Right lobe of liver (tissue), 6 donors: ENCODE results near the gene TRIO. TPM values are rescaled to one million over a fixed set of nuclear protein-coding genes. Genes with fewer than 3 reads are reported as not detected.
"Not testable (repeated sequence)": the region's sequence is repeated elsewhere in the genome, so short reads cannot be mapped to it uniquely, and the experiment has no call there.

Source experiments
- ATAC-seq, 4 donors: fragments of 200-7000 bp; cut with Tn5 transposase; one replicate each; pipeline ENCODE4 v1.9.1; 2020; ENCODE audit warnings: mild to moderate bottlenecking in 4 of 4, moderate library complexity in 4 of 4
- DNase-seq, 3 donors: peaks; one replicate each; pipeline ENCODE4 v3.0.0-alpha.2; 2020
- H3K27ac ChIP-seq, 3 donors: fragments of 200-600 bp; one replicate each; pipeline ENCODE4 v1.8.0; 2022
- H3K27me3 ChIP-seq, 2 donors: fragments of 200-600 bp; one replicate each; pipeline ENCODE4 v1.8.0; 2022
- H3K36me3 ChIP-seq, 4 donors: fragments of 200-600 bp; sonication (generic) in 1 of 4; one replicate each; pipeline versions ENCODE4 v1.5.1 to v1.8.0; 2017 to 2022; ENCODE audit warnings: control low read depth in 1 of 4
- H3K4me1 ChIP-seq, 4 donors: fragments of 200-600 bp; sonication (generic) in 1 of 4; one replicate each; pipeline versions ENCODE4 v1.5.1 to v1.8.0; 2017 to 2022; ENCODE audit warnings: control low read depth in 1 of 4
- H3K4me3 ChIP-seq, 3 donors: fragments of 200-600 bp; one replicate each; pipeline ENCODE4 v1.8.0; 2022
- H3K9me3 ChIP-seq, 4 donors: fragments of 200-600 bp; sonication (generic) in 1 of 4; one replicate each; pipeline versions ENCODE4 v1.5.1 to v1.8.0; 2017 to 2022; ENCODE audit warnings: control low read depth in 1 of 4
- POLR2A ChIP-seq: fragments of 450-650 bp; IDR thresholded peaks from one replicate; pipeline ENCODE4 v1.6.1; 2017; ENCODE audit warnings: antibody characterized with exemption, mild to moderate bottlenecking
- WGBS: methylation state at CpG from one replicate; pipeline ENCODE4 v1.1.6; 2018; ENCODE audit warnings: low coverage, low lambda C conversion rate; ENCODE audit not compliant: insufficient coverage; ENCODE audit errors: missing lambda C conversion rate; 5-methylcytosine and 5-hydroxymethylcytosine counted together
- intact Hi-C, 2 donors: fragments of 100-400 bp; cut with DNase I; formaldehyde crosslinking; loops; one replicate each; pipeline versions ENCODE4 v1.11.2 to v1.14.1; 2022
- total RNA-seq, 6 experiments: library from RNA; depleted of rRNA in 2 of 6; stranded (reverse); fragments of >200 nt in 2 of 6; fragmentation: NEBNext Ultra II Directional in 3 of 6; extraction: Animal tissue kit (Norgen Biotek cat#: 25700) in 3 of 6; gene quantifications; one replicate each; pipeline versions ENCODE4 v1.1.0 to v1.2.4, GENCODE V29; 2016 to 2023
- TF ChIP-seq, protein P1 (sequence below), 4 donors: fragments of 200-600 bp in 3 of 4; fragments of 450-650 bp in 1 of 4; IDR thresholded peaks; one replicate each; pipeline versions ENCODE4 v1.5.1 to v1.8.0; 2016 to 2022; ENCODE audit warnings: antibody characterized with exemption in 4 of 4, mild to moderate bottlenecking in 2 of 4
- donor health status: DM: no; HTN: yes; CAD: no.
- donor health status: DM: no; HTN: no; CAD: no.
- donor health status: DM: no; HTN: no; CAD: no.
- donor health status: DM: no; HTN: yes; CAD: no.
- donor health status: DM: no; HTN: yes; CAD: no.

Gene TRIO
- total RNA-seq, 6 experiments from 2014 or later: 34.7 to 63.5 (median 50.2) TPM

DNA sequence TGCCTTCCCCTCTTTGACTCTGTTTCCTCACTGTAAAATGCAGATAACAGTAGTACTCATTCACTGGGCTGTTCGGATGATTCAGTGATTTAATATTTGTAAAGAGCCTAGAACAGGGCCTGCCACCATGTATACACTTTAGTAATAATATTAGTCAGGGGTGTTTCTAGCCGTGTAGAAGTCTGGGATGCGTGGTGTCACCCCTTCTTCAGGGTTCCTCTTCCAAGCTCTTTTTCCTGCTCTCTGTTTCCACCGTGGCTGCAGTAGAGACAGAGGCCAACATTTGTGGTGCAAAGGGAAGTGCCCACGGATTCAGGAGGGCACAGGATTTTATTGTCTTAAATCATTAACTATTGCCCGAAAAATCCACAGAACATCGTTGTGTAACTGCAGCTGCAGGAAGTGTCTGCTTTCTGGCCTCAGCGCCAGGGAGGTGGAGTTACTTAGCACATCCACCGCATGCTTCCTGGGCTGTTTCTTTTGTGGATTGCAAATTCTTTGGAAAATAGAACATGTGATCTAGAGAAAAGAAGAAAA lies 61.7 kb downstream of the TRIO start:
- intact Hi-C loops: no loop called here
- H3K4me1 ChIP-seq: peaks cover 0 to 52% (median 18%) of the 10 kb centered on the region in 4 donors

DNA sequence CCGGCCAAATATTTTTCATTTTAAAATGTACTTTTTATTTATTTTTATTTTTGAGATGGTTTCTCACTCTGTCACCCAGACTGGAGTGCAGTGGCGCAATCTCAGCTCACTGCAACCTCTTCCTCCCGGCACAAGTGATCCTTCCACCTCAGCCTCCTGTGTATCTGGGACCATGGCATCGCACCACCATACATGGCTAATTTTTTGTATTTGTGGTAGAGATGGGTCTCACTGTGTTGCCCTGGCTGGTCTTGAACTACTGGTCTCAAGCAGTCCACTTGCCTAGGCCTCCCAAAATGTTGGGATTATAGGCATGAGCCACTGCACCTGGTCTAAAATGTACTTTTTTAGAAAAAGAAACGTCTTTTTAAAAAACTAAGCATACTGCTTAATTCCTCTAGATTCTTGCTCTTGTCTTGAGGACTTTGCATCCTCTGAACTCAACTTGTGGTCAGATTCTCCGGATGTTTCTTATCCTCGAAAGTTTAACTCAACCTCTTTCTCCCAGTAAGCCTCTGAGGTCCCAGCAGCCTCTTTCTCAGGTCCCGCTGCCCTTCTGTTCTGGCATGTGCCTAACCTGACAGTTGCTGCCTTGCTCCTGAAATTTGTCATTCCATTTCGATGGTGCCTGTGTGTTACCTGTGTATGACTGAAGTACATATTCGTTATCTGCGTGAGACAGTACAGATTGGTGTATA lies 63.0 kb downstream of the TRIO start:
- intact Hi-C loops: no loop called here
- WGBS: 72% methylated on average over 10 of the region's 11 CpGs
- Histone ChIP-seq H3K4me1 (peaks cover 0 to 53% (median 18%) of the 10 kb centered on the region in 4 donors), H3K27me3 (no peaks in the 10 kb centered on the region), H3K9me3 (no peaks in the 10 kb centered on the region), H3K4me3 (no peak overlapping the region), H3K36me3 (no peaks in the 10 kb centered on the region), H3K27ac (peak overlapping the region in 2 of 3 donors; percentile 82 to 87)
- ATAC-seq: no peak
- TF ChIP-seq POLR2A: no peak
- TF ChIP-seq, protein P1, sequence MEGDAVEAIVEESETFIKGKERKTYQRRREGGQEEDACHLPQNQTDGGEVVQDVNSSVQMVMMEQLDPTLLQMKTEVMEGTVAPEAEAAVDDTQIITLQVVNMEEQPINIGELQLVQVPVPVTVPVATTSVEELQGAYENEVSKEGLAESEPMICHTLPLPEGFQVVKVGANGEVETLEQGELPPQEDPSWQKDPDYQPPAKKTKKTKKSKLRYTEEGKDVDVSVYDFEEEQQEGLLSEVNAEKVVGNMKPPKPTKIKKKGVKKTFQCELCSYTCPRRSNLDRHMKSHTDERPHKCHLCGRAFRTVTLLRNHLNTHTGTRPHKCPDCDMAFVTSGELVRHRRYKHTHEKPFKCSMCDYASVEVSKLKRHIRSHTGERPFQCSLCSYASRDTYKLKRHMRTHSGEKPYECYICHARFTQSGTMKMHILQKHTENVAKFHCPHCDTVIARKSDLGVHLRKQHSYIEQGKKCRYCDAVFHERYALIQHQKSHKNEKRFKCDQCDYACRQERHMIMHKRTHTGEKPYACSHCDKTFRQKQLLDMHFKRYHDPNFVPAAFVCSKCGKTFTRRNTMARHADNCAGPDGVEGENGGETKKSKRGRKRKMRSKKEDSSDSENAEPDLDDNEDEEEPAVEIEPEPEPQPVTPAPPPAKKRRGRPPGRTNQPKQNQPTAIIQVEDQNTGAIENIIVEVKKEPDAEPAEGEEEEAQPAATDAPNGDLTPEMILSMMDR (IDR thresholded peaks at IDR 0.05): no peak
- no peak for DNase-seq

More for the DNA sequence above, 61.7 kb downstream of the TRIO start:
- H3K9me3 ChIP-seq: no peaks in the 10 kb centered on the region
- H3K4me3 ChIP-seq: peak overlapping the region in 1 of 3 donors; percentile 28
- no peaks in the 10 kb centered on the region for H3K36me3 ChIP-seq
- WGBS: 1% methylated on average over 9 of the region's 9 CpGs
- DNase-seq (peak; percentile 76 to 86 (median 85)), ATAC-seq (peak; percentile 71 to 85 (median 77))
- TF ChIP-seq, protein P1 (IDR thresholded peaks at IDR 0.05): no peak
- TF ChIP-seq POLR2A: peak; percentile 91
- H3K27ac ChIP-seq: peak overlapping the region; percentile 55 to 87 (median 82)
- H3K27me3 ChIP-seq: no peaks in the 10 kb centered on the region

DNA sequence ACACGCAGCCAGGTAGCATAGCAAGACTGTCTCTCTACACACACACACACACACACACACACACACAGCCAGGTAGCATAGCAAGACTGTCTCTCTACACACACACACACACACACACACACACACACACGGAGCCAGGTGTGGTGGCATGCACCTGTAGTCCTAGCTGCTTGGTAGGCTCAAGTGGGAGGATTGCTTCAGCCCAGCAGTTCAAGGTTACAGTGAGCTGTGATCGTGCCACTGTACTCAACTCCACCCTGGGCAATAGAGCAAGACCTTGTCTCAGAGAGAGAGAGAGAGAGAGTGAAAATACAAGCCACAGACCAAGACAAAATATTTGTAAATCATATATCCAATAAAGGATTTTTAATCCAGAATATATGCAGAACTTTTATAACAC lies 64.3 kb downstream of the TRIO start:
- H3K4me3 ChIP-seq, intact Hi-C loops, DNase-seq, H3K27me3 ChIP-seq, H3K9me3 ChIP-seq, H3K36me3 ChIP-seq: not testable (repeated sequence)
- peaks cover 0 to 60% (median 20%) of the 10 kb centered on the region in 4 donors for H3K4me1 ChIP-seq
- H3K27ac ChIP-seq: peak overlapping the region; percentile 49 to 79 (median 75)
- peak; percentile 28 to 50 (median 39) for ATAC-seq
- 20% methylated on average over 1 of the region's 3 CpGs for WGBS

DNA sequence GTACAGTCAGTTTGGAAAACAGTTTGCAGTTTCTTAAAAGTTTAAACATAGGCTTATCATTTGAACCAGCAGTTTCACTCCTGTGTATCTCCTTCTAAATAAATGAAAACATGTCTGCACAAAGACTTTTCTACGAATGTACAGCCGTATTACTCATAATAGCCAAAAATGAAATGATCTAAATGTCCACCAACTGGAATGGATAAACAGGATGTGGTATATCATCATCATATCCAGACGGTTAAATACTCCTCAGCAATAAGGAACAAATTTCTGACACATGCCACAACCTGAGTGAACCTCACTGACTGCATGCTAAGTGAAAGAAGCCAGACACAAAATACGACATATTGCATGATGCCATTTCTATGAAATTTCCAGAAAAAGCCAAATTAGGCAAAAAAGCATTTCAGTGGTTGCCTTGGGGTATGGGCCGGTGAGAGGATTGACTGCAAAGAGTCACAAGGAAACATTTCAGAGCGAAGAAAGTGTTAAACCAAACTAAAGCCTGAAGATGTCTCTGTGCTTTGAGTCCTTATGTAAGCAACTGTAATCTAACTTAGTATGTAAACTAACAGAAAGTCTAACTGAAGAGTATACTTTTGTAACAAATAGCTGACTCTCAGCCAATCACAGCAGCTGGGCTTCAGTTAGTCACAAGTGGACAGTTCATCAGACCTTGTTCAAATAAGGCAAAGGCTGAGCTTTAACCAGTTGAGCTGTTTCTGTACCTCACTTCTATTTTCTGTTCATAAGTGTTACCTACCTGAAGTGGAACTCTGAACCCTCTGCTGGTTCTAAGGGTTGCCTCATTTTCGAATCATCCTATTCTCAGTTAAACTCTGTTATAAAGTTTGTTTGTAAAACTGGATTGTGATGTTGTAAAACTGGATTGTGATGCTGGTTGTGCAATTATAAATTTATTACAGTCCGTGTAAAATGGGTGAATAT lies 65.2 kb downstream of the TRIO start:
- Histone ChIP-seq H3K36me3 (no peaks in the 10 kb centered on the region), H3K27ac (peak overlapping the region; percentile 49 to 79 (median 75)), H3K27me3 (no peaks in the 10 kb centered on the region), H3K4me3 (peak overlapping the region in 2 of 3 donors; percentile 4 to 11), H3K4me1 (peaks cover 0 to 65% (median 19%) of the 10 kb centered on the region in 4 donors), H3K9me3 (no peaks in the 10 kb centered on the region)
- DNase-seq (peak in 1 of 3 donors; percentile 77), ATAC-seq (peak; percentile 73 to 87 (median 79))
- intact Hi-C loops: no loop called here
- TF ChIP-seq, protein P1 (IDR thresholded peaks at IDR 0.05): peak in 1 of 4 donors; percentile 11
- peak; percentile 60 for TF ChIP-seq POLR2A
- WGBS: 21% methylated on average over 8 of the region's 8 CpGs
